IMR-90 (cell line): ENCODE measurements around the gene FAM120A. TPM values are rescaled to one million over a fixed set of nuclear protein-coding genes. Genes with fewer than 3 reads are reported as not detected.

ENCODE experiments used
- ATAC-seq: fragments of 200-7000 bp; cut with Tn5 transposase; 2 replicates; pipeline ENCODE4 v1.9.1; 2020; ENCODE audit warnings: low read depth, mild to moderate bottlenecking, moderate library complexity
- BruUV-seq: library from RNA; stranded (reverse); fragments of 400-500 nt; replicated peaks from 2 replicates; lab custom pipeline; 2021; lab: Mats Ljungman, UMichigan
- CTCF ChIA-PET: fragments of 300-600 bp; formaldehyde crosslinking; extraction: SDS; loops from one replicate; lab custom pipeline; 2021; ENCODE audit warnings: antibody characterized with exemption; lab: Yijun Ruan, JAX
- POLR2A ChIA-PET: fragments of 300-600 bp; sonication (Branson Sonifier 250); formaldehyde crosslinking; loops from one replicate; lab custom pipeline; 2022; ENCODE audit warnings: antibody characterized with exemption; ENCODE audit not compliant: unreplicated experiment; lab: Charles Lee
- DNase-seq: peaks from one replicate; pipeline ENCODE4 v3.0.0; 2013
- H2AFZ ChIP-seq: replicated peaks from 2 replicates; pipeline ENCODE3; 2013; ENCODE audit warnings: low read length, mild to moderate bottlenecking; ENCODE audit not compliant: poor library complexity
- H2AK5ac ChIP-seq: 2 replicates; pipeline ENCODE4 v1.6.1; 2013; ENCODE audit warnings: low read depth, low read length, inconsistent platforms
- H2AK9ac ChIP-seq: replicated peaks from 2 replicates; pipeline ENCODE3; 2013; ENCODE audit warnings: mild to moderate bottlenecking, low read depth, low read length, moderate library complexity; ENCODE audit not compliant: poor library complexity
- H2BK120ac ChIP-seq: 2 replicates; pipeline ENCODE4 v1.6.1; 2013; ENCODE audit warnings: low read depth, low read length, inconsistent platforms
- H2BK15ac ChIP-seq: 3 replicates; pipeline ENCODE4 v1.6.1; 2013; ENCODE audit warnings: low read depth, low read length, inconsistent platforms
- H2BK20ac ChIP-seq: 2 replicates; pipeline ENCODE4 v1.6.1; 2013; ENCODE audit warnings: low read depth, mild to moderate bottlenecking, inconsistent platforms, low read length, moderate library complexity
- H2BK5ac ChIP-seq: 2 replicates; pipeline ENCODE4 v1.6.1; 2013; ENCODE audit warnings: mild to moderate bottlenecking, low read depth, low read length, inconsistent platforms; ENCODE audit not compliant: poor library complexity, severe bottlenecking
- H3K14ac ChIP-seq: replicated peaks from 2 replicates; pipeline ENCODE4 v1.6.1; 2013; ENCODE audit warnings: low read depth, low read length, inconsistent platforms
- H3K18ac ChIP-seq: 2 replicates; pipeline ENCODE4 v1.6.1; 2013; ENCODE audit warnings: low read depth, low read length, control low read depth
- H3K23ac ChIP-seq: 2 replicates; pipeline ENCODE4 v1.6.1; 2013; ENCODE audit warnings: low read depth, low read length, inconsistent platforms
- H3K27ac ChIP-seq: 2 replicates; pipeline ENCODE4 v1.5.1; 2013; ENCODE audit warnings: mild to moderate bottlenecking, control low read depth, low read length; ENCODE audit not compliant: insufficient read depth
- H3K27me3 ChIP-seq: 2 replicates; pipeline ENCODE4 v1.6.1; 2013; ENCODE audit warnings: low read length; ENCODE audit not compliant: control insufficient read depth, insufficient read depth
- H3K36me3 ChIP-seq: 2 replicates; pipeline ENCODE4 v1.6.1; 2013; ENCODE audit warnings: low read length, mixed read lengths; ENCODE audit not compliant: control insufficient read depth, insufficient read depth
- H3K4ac ChIP-seq: 2 replicates; pipeline ENCODE4 v1.6.1; 2013; ENCODE audit warnings: low read depth, low read length, inconsistent platforms
- H3K4me1 ChIP-seq: 2 replicates; pipeline ENCODE4 v1.6.1; 2013; ENCODE audit warnings: low read length, mixed read lengths; ENCODE audit not compliant: control insufficient read depth, insufficient read depth
- H3K4me2 ChIP-seq: 2 replicates; pipeline ENCODE4 v1.6.1; 2013; ENCODE audit warnings: low read depth, mild to moderate bottlenecking, control low read depth, low read length, moderate library complexity
- H3K4me3 ChIP-seq: 2 replicates; pipeline ENCODE4 v1.5.1; 2013; ENCODE audit warnings: low read depth, mild to moderate bottlenecking, control low read depth, low read length, moderate library complexity; ENCODE audit not compliant: insufficient read depth
- H3K56ac ChIP-seq: 2 replicates; pipeline ENCODE4 v1.6.1; 2013; ENCODE audit warnings: low read length, inconsistent platforms; ENCODE audit not compliant: insufficient read depth; ENCODE audit errors: extremely low read depth
- H3K79me1 ChIP-seq, 2 experiments: 2 replicates each; pipeline ENCODE4 v1.6.1; 2013; ENCODE audit warnings: low read length in 2 of 2, inconsistent platforms in 1 of 2, low read depth in 1 of 2
- H3K9ac ChIP-seq: 2 replicates; pipeline ENCODE4 v1.6.1; 2013; ENCODE audit warnings: low read depth, low read length, control low read depth
- H3K9me1 ChIP-seq: 2 replicates; pipeline ENCODE4 v1.6.1; 2013; ENCODE audit warnings: low read length, inconsistent platforms; ENCODE audit not compliant: insufficient read depth
- H3K9me3 ChIP-seq: 2 replicates; pipeline ENCODE4 v1.6.1; 2013; ENCODE audit warnings: low read length; ENCODE audit not compliant: control insufficient read depth, insufficient read depth
- H4K20me1 ChIP-seq: 2 replicates; pipeline ENCODE4 v1.6.1; 2013; ENCODE audit warnings: low read length, inconsistent platforms; ENCODE audit not compliant: insufficient read depth
- H4K5ac ChIP-seq: 2 replicates; pipeline ENCODE4 v1.6.1; 2013; ENCODE audit warnings: mild to moderate bottlenecking, low read depth, low read length, control low read depth
- H4K8ac ChIP-seq, 2 experiments: 2 replicates each; pipeline ENCODE4 v1.6.1; 2013; ENCODE audit warnings: low read depth in 2 of 2, low read length in 2 of 2, control low read depth in 1 of 2, inconsistent platforms in 1 of 2
- H4K91ac ChIP-seq: 2 replicates; pipeline ENCODE4 v1.6.1; 2013; ENCODE audit warnings: low read depth, low read length, inconsistent platforms; ENCODE audit not compliant: insufficient read depth
- RAD21 ChIP-seq: IDR thresholded peaks from 2 replicates; pipeline ENCODE4 v1.6.1; 2012; ENCODE audit warnings: low read length, improper control_type of control experiment
- WGBS, 2 experiments: methylation state at CpG; one replicate each; pipeline versions ENCODE4 v1.1.5 to v1.1.7; 2013; ENCODE audit warnings: missing lambda C conversion rate in 2 of 2; ENCODE audit not compliant: insufficient read length in 1 of 2; ENCODE audit errors: extremely low coverage in 2 of 2; 5-methylcytosine and 5-hydroxymethylcytosine counted together
- dilution Hi-C: fragments of 300-500 bp; cut with HindIII; formaldehyde crosslinking; loops from one replicate; pipeline ENCODE4 v1.14.3; 2018; ENCODE audit warnings: low sequenced_read_pairs; ENCODE audit not compliant: unreplicated experiment
- in situ Hi-C: fragments of 300-500 bp; cut with MboI; formaldehyde crosslinking; loops from 3 replicates; pipeline ENCODE4 v1.14.3; 2019; ENCODE audit warnings: low sequenced_read_pairs, inconsistent platforms, mixed read lengths
- intact Hi-C: fragments of 100-400 bp; cut with micrococcal nuclease; formaldehyde crosslinking; loops from 2 replicates; pipeline ENCODE4 v1.10.0; 2022
- polyA plus RNA-seq, 3 experiments: library from polyadenylated mRNA; depleted of rRNA; stranded (reverse); fragments of >200 nt; gene quantifications; 2 replicates each; pipeline ENCODE4 v1.2.3, GENCODE V29; 2012; ENCODE audit warnings: low replicate concordance in 1 of 3
- total RNA-seq: library from RNA; depleted of rRNA; stranded (reverse); fragments of >200 nt; gene quantifications from 2 replicates; pipeline ENCODE4 v1.2.3, GENCODE V29; 2012
- TF ChIP-seq, protein P1 (sequence below): fragments of 150-350 bp; IDR thresholded peaks from 2 replicates; pipeline ENCODE4 v1.6.1; 2017; ENCODE audit warnings: mild to moderate bottlenecking, antibody characterized with exemption, low read length, low read depth

FAM120A gene
- total and polyA plus RNA-seq, 2 of the 4 experiments (the other 2 are of a cell fraction), result 61.6 to 75.1 TPM

DNA sequence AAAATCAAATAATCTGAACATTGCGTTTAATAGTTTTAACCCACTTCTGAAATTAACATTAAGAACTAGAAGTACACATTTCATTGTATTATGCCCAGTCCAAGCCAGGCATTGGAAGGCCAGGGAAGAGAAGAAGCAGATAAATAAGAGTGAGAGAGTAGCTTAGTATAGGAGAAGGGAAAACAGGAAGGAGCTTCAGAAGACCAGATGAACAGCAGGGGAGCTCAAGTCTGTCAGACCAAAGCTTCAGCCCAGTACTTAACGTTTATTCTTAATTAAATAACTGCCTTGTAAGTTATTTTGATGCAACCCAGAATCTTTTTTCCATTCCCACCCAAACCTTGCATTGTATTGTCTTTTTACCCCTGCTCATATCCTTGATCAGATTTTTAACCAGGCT, 13.4 kb downstream of the FAM120A start:
- in situ Hi-C loops, result loop anchor here (25.0 kb wide), 1 partner anchor 697 kb away; no protein-coding TSS in a partner anchor
- Histone ChIP-seq H3K9ac (no peak overlapping the region), H3K4me1 (peaks cover 17% of the 10 kb centered on the region), H2AK9ac (no peak overlapping the region), H3K14ac (no peak overlapping the region), H2AK5ac (no peak overlapping the region), H4K91ac (no peak overlapping the region), H3K27me3 (no peaks in the 10 kb centered on the region), H4K5ac (no peak overlapping the region), H2BK20ac (no peak overlapping the region), H3K56ac (no peak overlapping the region), H3K36me3 (no peaks in the 10 kb centered on the region), H3K9me1 (peaks cover 16% of the 10 kb centered on the region), H3K23ac (no peak overlapping the region), H2BK15ac (no peak overlapping the region), H4K8ac (no peak overlapping the region), H2AFZ (no peak overlapping the region), H3K27ac (no peak overlapping the region), H2BK5ac (no peak overlapping the region), H3K4me3 (no peak overlapping the region), H2BK120ac (no peak overlapping the region), H3K4ac (no peak overlapping the region), H3K18ac (no peak overlapping the region), H3K79me1 (peaks cover 12 to 68% of the 10 kb centered on the region in 2 experiments; a peak in 3 of 4 replicates), H3K9me3 (no peaks in the 10 kb centered on the region), H4K20me1 (peaks cover 77% of the 10 kb centered on the region), H3K4me2 (no peak overlapping the region; the same call in 1 of the 2 replicates)
- ChIA-PET POLR2A (no interaction called here), CTCF (interaction anchor here (0.6 to 2.1 kb wide), 2 partner anchors 101 to 450 kb away, joined by 4 to 7 read pairs; no protein-coding TSS in a partner anchor)
- no TSS peak for BruUV-seq
- WGBS, 2 experiments, result no CpG with 5 or more reads among the region's 2 CpGs
- intact Hi-C loops, result no loop called here
- DNase-seq, result no peak
- ATAC-seq, result no peak
- dilution Hi-C loops, result loop anchor here (10.0 kb wide), 1 partner anchor 100 kb away; no protein-coding TSS in a partner anchor
- TF ChIP-seq, protein P1, sequence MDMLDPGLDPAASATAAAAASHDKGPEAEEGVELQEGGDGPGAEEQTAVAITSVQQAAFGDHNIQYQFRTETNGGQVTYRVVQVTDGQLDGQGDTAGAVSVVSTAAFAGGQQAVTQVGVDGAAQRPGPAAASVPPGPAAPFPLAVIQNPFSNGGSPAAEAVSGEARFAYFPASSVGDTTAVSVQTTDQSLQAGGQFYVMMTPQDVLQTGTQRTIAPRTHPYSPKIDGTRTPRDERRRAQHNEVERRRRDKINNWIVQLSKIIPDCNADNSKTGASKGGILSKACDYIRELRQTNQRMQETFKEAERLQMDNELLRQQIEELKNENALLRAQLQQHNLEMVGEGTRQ, result no peak
- TF ChIP-seq RAD21, result no peak
